Neuron (in vitro differentiated cells): ENCODE measurements around the gene ADAM17.
"Not testable (repeated sequence)": the region's sequence is repeated elsewhere in the genome, so short reads cannot be mapped to it uniquely, and the experiment has no call there.

ENCODE experiments used
- H2AFZ ChIP-seq: one replicate; pipeline ENCODE4 v1.6.1; 2013; ENCODE audit warnings: low read depth, mild to moderate bottlenecking, inconsistent platforms, low read length, moderate library complexity
- H3K27me3 ChIP-seq: one replicate; pipeline ENCODE4 v1.6.1; 2013; ENCODE audit warnings: low read length; ENCODE audit not compliant: insufficient read depth
- H3K36me3 ChIP-seq: one replicate; pipeline ENCODE4 v1.6.1; 2013; ENCODE audit warnings: low read length; ENCODE audit not compliant: insufficient read depth
- H3K4me1 ChIP-seq: one replicate; pipeline ENCODE4 v1.6.1; 2013; ENCODE audit warnings: low read length; ENCODE audit not compliant: insufficient read depth
- H3K4me3 ChIP-seq: 2 replicates; pipeline ENCODE4 v1.5.1; 2013; ENCODE audit warnings: mild to moderate bottlenecking, low read length, moderate library complexity
- H3K9me3 ChIP-seq: one replicate; pipeline ENCODE4 v1.6.1; 2013; ENCODE audit warnings: low read length

The ADAM17 gene

DNA sequence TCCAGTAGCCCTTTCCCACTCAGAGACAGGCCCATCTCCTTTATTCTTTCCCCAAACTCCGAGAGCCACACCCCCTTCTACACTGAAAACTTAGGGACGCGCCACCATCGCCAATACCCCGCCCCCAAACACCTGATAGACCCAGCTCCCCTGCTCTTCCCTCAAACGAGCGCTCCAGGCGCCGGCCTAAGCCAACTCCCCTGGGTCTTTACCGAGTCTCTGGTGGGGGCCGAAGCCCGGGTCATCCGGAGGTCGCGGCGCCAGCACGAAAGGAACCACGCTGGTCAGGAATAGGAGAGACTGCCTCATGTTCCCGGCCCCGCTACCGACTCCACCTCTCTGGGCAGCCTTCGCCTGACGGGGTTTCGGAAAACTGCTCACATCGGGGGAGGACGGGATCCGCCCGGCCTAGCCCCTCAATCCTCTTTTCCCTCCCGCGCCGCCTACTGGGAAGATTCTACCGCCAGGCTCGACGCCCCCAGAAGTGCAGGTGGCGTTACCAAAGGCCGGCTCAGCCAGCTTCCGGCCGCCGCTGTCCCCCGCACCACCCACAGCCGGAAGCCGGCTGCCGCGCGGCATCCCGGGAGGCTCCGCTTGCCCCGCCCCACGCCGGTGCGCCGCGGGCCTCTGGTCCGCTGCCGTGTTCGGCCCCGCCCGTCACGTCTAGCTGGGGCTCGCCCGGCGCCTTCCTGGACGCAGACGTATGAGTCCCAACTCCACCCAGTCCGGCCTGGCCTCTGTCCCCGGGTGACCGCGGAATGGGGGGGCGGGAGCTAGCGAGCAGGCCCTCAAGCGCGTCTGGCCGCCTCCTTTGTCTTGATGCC, at the start of gene ADAM17:
Gene ADAM17, minus strand, starts transcription at position 534 of the 824 bp plus-strand sequence. Its CDS starts 225 bp downstream, at position 309.
- H2AFZ ChIP-seq, result peak within 1 kb of the TSS; percentile 62
- no peaks in the 10 kb centered on the region for H3K9me3 ChIP-seq
- peaks cover 4% of the 10 kb centered on the region for H3K36me3 ChIP-seq
- no peaks in the 10 kb centered on the region for H3K27me3 ChIP-seq
- H3K4me3 ChIP-seq, result peak within 1 kb of the TSS; percentile 90
- H3K4me1 ChIP-seq, result peaks cover 12% of the 10 kb centered on the region

DNA sequence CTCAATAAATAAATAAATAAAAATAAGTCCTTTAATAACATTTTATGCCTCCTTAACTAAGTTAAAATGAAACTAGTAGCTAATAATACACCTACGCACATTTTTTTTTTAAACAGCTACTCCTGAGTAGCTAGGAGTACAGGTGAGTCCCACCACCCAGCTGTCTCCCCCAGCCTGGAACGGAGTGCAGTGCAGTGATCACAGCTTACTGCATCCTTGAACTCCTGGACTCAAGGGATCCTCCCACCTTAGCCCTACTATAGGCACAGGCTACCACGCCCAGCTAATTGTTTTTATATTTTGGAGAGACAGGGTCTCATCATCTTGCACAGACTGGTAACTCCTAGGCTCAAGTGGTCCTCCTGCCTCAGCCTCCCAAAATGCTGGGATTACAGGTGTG, 46.8 kb upstream of the ADAM17 start:
- Histone ChIP-seq H3K4me1 (no peaks in the 10 kb centered on the region), H2AFZ (no peak overlapping the region), H3K9me3 (peaks cover 39% of the 10 kb centered on the region), H3K4me3 (no peak overlapping the region), H3K27me3 (no peaks in the 10 kb centered on the region), H3K36me3 (peaks cover 37% of the 10 kb centered on the region)

DNA sequence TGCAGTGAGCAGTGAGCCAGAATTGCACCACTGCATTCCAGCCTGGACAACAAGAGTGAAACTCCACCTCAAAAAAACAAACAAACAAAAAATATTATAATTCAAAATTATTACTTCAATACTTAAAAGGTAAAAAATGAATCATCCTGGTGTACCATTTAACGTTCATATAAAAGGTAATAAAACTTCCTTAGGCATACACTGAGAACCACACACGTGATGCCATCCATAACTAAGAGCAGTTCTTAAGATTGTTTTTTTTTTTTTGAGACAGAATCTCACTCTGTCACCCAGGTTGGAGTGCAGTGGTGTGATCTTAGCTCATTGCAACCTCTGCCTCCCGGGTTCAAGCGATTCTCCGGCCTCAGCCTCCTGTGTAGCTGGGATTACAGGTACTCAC, 45.8 kb upstream of the ADAM17 start:
- H3K9me3 ChIP-seq, result peaks cover 39% of the 10 kb centered on the region
- H3K4me3 ChIP-seq, result no peak overlapping the region
- no peaks in the 10 kb centered on the region for H3K4me1 ChIP-seq
- H3K27me3 ChIP-seq, result no peaks in the 10 kb centered on the region
- no peak overlapping the region for H2AFZ ChIP-seq
- H3K36me3 ChIP-seq, result peaks cover 41% of the 10 kb centered on the region

DNA sequence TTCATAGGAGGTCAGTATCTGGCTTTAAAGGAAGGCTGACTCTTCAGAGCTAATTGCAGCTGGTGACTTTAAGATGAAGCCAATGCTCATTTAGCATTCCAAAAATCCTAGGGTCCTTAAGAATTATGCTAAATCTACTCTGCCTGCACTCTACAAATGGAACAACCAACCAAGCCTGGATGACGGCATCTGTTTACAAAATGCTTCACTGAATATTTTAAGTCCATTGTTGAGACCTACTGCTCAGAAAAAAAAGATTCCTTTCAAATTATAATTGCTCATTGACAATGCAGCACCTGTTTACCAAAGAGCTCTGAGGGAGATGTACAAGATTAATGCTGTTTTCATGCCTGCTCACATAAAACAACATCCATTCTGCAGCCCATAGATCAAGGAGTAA, 43.8 kb upstream of the ADAM17 start:
- Histone ChIP-seq H3K9me3 (peaks cover 37% of the 10 kb centered on the region), H2AFZ (no peak overlapping the region), H3K4me3 (no peak overlapping the region), H3K36me3 (peaks cover 34% of the 10 kb centered on the region), H3K4me1 (no peaks in the 10 kb centered on the region), H3K27me3 (no peaks in the 10 kb centered on the region)

DNA sequence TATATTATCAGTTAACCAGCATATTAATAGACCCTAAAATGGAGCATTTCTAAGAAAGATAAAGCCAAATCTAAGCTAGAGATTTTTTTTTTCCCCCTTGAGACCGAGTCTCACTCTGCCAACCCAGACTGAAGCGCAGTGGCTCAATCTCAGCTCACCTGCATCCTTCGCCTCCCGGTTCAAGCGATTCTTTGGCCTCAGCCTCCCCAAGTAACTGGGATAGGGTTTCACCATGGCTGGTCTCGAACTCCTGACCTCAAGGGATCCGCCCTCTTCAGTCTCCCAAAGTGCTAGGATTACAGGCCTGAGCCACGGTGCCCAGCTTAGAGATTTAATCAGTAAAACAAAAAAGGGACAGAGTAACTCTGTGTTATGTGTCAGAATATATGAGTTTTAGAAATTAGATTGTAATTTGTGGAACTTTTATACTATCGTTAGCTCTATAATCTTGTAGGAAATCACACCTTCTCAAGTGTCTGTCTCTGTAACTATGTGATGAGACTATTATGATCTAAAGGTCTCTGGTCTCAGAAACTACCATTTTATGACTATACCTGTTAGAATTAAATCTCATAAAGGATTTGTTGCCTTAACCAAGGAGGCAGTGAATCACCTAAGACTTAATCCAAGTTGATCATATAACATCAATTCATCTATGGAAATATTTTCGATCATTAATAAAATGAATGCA, 41.1 kb upstream of the ADAM17 start:
- Histone ChIP-seq H3K9me3 (peaks cover 34% of the 10 kb centered on the region), H3K27me3 (no peaks in the 10 kb centered on the region), H3K4me3 (no peak overlapping the region), H3K4me1 (no peaks in the 10 kb centered on the region), H3K36me3 (peaks cover 39% of the 10 kb centered on the region), H2AFZ (no peak overlapping the region)

DNA sequence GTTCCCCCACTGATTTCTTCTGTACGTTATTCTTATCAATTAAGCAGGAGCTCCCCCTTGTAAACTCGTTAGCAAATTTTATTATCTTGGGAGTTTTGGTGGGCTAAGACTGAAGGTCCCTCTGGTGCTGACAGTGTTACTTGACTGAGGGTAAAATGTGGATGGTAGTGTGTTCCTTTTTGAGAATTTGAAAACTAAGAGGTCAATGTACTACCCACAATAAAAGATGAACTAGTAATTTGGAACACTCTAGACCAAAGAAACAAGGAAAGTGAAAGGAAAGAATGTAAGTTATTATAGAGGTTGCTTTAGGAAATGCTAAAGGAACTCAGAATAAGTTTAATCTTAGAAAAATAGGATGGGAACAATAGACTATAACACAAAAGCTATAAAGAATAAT, 40.1 kb upstream of the ADAM17 start:
- Histone ChIP-seq H3K36me3 (peaks cover 45% of the 10 kb centered on the region), H2AFZ (no peak overlapping the region), H3K27me3 (no peaks in the 10 kb centered on the region), H3K4me3 (no peak overlapping the region), H3K9me3 (peaks cover 27% of the 10 kb centered on the region), H3K4me1 (no peaks in the 10 kb centered on the region)

DNA sequence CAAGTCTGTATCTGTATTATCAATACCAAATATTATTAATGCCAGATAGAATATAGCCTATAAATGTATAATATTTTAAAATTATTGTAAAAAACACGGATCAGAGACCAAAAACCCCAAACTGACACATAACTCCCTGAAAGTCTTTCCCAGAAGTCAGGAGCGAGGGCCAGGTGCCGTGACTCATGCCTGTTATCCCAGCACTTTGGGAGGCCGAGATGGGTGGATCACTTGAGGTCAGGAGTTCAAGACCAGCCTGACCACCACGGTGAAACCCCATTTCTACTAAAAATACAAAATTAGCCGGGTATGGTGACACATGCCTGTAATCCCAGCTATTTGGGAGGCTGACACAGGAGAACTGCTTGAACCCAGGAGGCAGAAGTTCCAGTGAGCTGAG, 39.6 kb upstream of the ADAM17 start:
- H3K4me1 ChIP-seq, H2AFZ ChIP-seq, H3K27me3 ChIP-seq, H3K4me3 ChIP-seq: not testable (repeated sequence)
- peaks cover 24% of the 10 kb centered on the region for H3K9me3 ChIP-seq
- H3K36me3 ChIP-seq, result peaks cover 50% of the 10 kb centered on the region

DNA sequence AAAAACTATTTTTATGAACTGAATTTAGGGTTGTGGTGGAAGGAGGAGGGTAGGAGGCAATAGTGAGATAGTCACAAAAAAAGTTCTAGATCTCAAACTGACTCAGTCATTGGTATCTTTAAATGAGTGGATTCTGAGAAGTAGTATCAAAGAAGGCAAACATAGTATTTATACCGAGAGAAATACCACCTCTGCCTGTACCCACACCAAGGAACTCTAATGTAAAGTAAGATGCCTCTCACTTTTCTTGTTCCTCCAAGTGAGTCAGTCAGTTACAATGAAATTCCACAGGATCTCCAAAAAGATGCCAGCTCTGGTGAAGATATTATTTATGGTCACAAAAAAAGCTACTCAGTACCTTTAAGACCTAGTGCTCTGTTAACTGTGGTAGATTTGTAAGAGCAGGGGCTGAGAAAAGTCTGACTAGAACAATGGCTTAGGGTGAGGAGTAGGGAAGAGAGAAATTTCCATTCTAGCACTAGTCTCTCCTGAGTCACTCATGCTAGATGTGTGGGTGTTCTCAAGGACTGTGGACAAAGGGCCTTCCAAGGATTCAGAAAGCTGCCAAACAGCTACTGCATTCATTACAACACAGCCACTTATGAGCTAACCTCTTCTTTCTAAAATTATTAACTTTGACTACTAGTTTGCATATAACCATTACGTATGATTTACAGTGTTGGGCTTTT, 38.9 kb upstream of the ADAM17 start:
- H3K27me3 ChIP-seq, result no peaks in the 10 kb centered on the region
- peaks cover 53% of the 10 kb centered on the region for H3K36me3 ChIP-seq
- H3K9me3 ChIP-seq, result peaks cover 18% of the 10 kb centered on the region
- no peaks in the 10 kb centered on the region for H3K4me1 ChIP-seq
- H2AFZ ChIP-seq, result no peak overlapping the region
- no peak overlapping the region for H3K4me3 ChIP-seq

DNA sequence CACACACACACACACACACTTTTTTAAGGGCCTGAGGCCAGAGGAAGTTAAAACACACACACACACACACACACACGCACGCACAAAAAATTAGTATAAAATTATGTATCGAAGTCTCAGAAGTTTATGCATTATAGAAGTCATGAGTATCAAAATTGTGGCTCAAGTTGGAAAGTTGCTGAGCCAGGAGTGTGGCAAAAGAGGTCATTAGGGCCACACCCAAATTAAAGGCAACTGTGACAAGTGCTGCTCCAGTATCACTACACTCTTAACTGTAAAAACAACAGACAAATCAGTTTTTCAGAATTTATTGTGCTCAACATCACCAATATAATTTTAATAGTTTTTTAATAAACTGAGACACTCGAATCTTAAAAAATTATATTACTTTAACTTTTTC, 38.3 kb upstream of the ADAM17 start:
- Histone ChIP-seq H3K36me3 (peaks cover 53% of the 10 kb centered on the region), H3K4me1 (no peaks in the 10 kb centered on the region), H2AFZ (no peak overlapping the region), H3K9me3 (peaks cover 12% of the 10 kb centered on the region), H3K4me3 (no peak overlapping the region), H3K27me3 (no peaks in the 10 kb centered on the region)

DNA sequence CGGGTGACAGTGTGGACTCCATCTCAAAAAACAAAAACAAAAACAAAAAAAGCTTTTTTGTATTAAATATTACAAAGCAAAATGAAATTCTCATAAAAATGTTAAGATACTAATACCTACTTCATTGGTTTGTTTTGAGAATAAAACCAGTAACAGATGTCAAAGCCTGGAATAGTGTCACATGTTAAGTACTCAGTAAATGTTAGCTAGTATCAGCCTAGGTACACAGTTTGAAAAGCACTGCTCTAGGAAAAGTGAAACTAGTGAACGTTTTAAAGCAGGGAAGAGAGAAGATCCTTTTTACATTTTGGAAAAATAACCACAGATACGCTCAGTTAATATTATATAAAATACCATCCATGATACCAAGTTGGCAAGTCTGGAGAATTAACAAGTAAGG, 37.1 kb upstream of the ADAM17 start:
- H2AFZ ChIP-seq, result no peak overlapping the region
- H3K4me3 ChIP-seq, result no peak overlapping the region
- no peaks in the 10 kb centered on the region for H3K4me1 ChIP-seq
- no peaks in the 10 kb centered on the region for H3K27me3 ChIP-seq
- peaks cover 1% of the 10 kb centered on the region for H3K9me3 ChIP-seq
- peaks cover 53% of the 10 kb centered on the region for H3K36me3 ChIP-seq

DNA sequence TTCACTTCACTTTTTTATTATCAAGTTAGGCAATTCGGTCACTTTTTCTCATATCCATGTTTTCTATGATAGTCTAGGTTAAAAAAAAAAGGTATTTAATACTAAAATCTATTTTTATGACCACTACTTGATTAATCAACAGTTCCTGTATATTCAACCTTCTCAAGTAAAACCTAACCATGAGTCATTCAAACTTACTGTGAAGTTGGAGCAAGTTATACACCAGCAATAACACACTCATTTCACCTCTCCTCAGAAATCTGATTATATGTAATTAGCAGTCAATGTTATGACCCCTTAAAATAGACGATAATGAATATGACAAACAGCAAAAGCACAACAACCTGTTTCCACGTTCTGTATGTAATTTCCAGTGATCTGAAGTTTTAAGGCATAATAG, 35.0 kb upstream of the ADAM17 start:
- Histone ChIP-seq H3K36me3 (peaks cover 69% of the 10 kb centered on the region), H3K9me3 (peaks cover 1% of the 10 kb centered on the region), H2AFZ (no peak overlapping the region), H3K4me1 (no peaks in the 10 kb centered on the region), H3K27me3 (no peaks in the 10 kb centered on the region), H3K4me3 (no peak overlapping the region)

DNA sequence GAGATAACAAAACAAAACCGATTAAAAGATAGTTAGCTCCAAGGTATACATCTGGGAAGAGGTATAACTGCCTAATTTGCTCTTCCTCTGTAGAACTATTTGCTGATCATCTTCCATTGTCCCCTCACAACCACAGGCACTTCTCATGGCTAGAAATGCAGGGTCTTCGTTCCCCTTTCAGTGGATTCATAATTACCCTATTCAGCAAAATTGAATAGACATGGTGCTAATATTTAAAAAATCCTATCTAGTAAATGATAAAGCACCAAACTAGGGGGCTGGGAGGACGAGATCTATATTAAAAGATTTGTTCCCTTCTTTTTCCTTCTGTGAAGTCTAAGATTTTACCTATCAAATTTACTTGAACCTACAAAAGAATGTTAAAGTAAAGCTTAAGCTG, 30.8 kb upstream of the ADAM17 start:
- H2AFZ ChIP-seq, result no peak overlapping the region
- H3K4me1 ChIP-seq, result no peaks in the 10 kb centered on the region
- H3K9me3 ChIP-seq, result no peaks in the 10 kb centered on the region
- no peak overlapping the region for H3K4me3 ChIP-seq
- no peaks in the 10 kb centered on the region for H3K27me3 ChIP-seq
- H3K36me3 ChIP-seq, result peaks cover 79% of the 10 kb centered on the region

DNA sequence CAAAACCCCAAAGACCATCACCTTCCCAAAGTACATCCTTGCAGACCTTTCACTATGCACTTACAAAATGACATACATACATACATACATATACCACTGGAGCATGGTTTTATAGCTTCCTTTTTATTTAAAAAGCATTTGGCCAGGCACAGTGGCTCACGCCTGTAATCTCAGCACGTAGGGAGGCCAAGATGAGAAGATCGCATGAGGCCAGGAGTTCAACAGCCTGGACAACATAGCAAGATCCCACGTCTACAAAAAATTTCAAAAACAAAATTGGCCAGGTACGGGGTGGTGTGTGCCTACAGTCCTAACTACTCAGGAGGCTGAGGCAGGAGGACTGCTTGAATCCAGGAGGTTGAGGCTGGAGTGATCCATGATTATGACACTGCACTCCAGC, 29.9 kb upstream of the ADAM17 start:
- Histone ChIP-seq H3K4me3 (no peak overlapping the region), H3K9me3 (no peaks in the 10 kb centered on the region), H2AFZ (no peak overlapping the region), H3K4me1 (no peaks in the 10 kb centered on the region), H3K36me3 (peaks cover 71% of the 10 kb centered on the region), H3K27me3 (no peaks in the 10 kb centered on the region)
